HG03039 (cell line): ENCODE data around the gene TRIM17.

Experiments used
- ATAC-seq: cut with Tn5 transposase; IDR thresholded peaks from one replicate; pipeline ENCODE4 v1.9.1; 2021; ENCODE audit warnings: mild to moderate bottlenecking, moderate library complexity; ENCODE audit not compliant: unreplicated experiment

TRIM17 gene

DNA sequence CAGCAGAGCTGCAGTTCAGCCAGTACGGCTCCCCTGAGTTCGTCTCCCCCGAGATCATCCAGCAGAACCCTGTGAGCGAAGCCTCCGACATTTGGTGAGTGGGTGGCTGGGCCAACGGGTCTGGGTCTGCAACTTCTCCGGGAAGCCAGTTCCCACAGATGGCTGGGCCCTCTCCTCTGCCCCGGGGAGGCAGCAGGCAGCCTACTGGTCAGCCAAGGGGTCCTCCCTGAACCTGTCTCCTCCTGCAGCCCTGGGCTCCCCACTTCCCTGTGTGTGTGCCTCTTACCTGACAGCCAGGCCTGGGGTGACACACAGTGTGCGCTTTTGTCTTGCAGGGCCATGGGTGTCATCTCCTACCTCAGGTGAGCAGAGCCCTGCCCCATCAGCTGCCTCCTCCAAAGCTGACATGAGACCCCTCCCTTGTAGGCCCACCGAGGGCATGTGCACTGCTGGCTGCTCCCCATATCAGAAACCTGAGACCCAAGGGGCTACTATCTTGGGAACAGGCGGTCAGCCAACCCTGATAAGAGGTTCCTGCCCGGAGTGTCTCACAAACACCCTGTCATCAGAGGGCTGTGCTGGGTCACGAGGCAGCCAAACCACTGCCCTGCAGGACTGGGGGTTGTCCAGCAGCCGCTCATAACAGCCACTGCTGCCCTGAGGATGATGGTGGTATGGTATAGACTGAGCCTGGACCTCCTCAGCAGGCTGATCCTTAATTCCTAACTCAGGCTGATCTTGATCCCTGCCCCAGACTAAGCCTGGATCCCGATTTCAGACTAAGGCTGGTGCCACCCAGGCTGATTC, 47.7 kb downstream of the TRIM17 start:
- ATAC-seq: no peak

DNA sequence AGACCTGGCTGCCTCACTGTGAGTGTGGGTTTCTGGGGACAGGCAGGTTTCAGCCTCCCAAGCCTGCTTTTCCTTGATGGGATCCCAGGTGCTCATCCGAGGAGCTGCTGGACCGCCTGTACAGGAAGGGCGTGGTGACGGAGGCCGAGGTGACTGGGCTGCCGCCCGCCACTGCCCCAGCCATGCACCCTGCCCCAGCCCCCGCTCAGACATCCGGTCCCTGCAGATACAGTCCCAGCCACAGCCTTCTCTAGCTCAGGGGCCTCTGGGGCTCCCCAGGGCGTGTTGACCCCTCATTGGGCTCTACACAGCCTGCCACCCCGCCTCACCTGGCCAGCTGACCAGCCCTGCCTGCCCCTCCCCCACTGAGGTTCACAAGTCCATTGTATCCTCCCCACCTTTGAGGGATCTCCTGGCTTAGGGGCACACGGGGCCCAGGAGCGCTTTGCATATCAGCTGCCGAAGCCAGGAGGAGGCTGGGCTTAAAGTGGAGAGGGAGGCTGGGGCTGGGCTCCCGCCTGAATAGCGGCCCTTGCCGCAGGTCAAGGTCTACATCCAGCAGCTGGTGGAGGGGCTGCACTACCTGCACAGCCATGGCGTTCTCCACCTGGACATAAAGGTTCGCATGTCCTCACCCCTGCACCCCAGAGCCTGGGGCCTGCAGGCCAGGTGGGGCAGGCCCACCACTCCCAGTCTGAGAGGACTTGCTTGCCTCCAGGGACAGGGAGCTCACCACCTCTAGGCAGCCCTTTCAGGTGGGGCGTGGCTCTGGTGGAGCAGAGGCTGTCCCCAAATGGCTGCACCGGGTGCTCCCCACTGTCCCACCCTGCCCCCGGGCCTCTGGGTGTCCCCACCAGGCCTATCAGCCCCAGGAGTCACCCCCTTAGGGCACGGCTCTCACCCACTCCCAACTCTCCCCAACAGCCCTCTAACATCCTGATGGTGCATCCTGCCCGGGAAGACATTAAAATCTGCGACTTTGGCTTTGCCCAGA, 48.6 kb downstream of the TRIM17 start:
- ATAC-seq: no peak

DNA sequence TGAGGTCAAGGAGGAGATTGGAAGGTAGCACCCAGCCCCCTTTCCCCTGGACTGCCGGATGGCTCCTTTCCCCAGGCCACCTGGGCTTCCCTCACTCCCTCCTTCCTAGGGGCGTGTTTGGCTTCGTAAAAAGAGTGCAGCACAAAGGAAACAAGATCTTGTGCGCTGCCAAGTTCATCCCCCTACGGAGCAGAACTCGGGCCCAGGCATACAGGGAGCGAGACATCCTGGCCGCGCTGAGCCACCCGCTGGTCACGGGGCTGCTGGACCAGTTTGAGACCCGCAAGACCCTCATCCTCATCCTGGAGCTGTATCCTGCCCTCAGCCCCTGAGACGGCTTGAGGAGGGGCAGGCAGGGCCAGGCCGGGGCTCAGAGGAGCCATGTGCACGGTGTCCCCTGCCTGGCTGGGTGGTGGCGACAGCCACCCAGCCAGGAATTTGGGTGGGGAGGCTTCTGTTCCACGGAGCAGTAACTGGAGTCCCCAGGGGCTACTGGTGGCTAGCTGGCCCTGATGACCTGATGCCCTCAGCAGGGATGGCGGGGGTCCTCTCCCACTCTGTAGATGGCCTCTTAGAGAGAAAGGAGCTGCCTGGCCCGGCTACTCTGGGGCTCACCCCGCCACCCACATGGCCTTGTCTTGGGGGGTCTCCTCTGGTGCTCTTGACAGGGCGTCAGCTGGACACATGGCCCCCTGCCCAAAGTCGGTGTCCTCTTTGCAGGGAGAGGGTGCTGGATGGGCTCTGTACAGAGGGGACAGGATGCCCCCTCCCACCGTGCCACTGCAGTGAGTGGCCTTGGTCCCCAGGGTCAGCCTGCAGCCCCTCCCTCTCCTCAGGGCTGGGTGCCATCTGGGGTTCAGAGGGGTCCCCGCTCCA, 49.6 kb downstream of the TRIM17 start:
- ATAC-seq: no peak

DNA sequence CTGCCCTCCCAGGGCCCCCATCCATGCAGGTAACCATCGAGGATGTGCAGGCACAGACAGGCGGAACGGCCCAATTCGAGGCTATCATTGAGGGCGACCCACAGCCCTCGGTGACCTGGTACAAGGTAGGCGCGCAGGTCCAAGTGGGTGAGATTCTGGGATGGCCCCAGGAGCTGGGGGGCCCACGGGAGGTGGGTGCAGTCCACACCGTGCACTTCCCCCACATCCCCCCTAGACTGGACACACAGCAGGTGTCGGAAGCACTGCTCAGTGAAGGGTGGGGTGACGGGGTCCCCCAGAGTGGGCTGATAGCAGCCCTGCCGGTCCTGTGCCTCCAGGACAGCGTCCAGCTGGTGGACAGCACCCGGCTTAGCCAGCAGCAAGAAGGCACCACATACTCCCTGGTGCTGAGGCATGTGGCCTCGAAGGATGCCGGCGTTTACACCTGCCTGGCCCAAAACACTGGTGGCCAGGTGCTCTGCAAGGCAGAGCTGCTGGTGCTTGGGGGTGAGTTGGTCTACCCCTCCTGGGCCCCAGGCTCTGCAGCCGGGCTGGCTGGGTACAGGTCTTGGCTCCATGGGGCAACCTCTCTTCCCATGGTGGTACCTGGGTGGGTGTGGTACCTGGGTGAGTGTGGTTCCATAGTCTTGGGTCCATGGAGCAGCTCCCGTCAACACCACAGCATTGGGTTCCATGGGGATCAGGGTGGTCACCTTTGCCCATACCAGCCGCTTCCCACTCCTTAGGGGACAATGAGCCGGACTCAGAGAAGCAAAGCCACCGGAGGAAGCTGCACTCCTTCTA, 50.4 kb downstream of the TRIM17 start:
- ATAC-seq: no peak

DNA sequence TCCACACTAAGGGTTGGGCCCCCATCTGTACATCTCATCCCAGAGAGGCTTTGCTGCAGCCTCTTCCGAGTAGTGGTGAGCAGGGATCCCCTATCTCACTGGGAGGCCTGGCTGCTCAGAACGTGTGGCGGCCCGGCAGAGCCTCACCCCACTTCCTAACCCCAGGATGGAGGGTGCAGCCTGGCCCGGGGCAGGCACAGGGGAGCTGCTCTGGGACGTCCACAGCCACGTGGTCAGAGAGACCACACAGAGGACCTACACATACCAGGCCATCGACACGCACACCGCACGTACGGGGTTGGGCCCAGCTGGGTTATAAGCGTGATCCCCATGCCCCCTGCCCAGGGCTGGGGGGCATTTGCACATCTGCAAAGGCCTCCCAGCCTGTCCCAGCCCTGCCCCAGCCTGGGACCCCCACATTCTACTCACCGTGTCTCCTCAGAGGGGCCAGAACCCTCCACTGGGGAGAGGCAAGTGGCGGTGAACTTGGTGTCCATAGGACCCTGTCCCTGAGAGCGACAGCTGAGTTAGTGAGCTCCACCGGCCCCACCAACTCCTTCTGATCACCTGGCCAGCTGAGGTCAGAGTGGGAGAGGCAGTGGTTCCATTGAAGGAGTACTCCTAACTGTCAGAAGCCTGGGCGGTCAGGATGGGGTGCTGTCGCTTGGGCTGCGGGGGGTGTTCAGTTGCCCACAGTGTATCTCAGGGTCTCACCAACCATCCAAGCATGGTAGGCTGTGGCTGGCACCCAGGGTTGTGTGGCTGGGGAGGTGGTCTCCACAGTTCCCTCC, 51.2 kb downstream of the TRIM17 start:
- no peak for ATAC-seq

DNA sequence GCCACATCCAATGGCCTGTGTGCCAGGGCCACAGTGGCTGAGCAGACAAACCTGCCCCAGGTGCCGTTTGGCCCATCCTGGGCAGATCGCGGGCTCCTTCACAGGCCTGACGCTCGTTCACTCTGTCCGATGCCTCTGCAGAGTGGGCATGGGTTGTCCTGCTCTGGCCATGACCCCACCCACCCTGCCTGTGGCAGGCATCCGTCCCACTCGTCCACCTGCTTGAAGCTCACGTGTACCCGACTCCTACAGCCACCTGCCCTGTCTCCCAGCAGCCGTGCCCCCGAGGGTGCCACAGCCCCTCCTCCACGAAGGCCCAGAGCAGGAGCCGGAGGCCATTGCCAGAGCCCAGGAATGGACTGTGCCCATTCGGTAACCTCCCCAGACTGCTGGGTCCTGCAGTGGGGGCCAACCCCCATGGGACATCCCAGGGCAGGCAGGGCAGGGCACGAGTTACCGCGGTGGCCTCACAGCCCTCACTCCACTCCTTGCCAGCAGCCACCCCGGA, 51.9 kb downstream of the TRIM17 start:
- no peak for ATAC-seq

DNA sequence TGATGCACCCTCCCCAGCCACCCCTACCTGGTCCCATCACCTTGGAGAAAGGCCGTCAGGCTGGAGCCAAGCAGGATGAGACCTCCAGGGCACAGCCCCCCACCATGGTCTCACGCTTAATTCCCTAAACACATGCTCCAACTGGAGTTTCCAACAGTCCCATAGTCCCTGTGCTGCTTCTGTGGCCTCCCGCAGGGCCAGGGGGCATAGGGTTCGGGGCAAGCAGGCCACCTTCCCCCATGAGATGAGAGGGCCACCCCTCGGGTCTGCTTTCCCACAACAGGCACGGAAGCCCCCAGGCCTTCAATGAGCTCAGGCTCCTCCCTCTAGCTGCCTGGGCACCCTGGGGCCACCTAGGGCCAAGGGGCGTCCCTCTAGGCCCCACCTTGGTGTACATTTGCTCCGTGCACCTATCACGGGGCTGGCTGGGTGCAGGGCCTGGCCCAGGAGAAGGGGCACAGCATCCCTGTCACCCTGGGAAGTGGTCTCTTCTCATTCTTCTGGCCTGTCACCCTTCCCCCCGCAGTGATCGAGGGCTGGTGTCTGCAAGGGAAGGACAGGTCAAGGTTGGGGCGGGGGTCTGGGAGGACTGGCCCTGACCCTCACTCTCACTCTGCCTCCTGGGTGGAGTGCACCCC, 52.5 kb downstream of the TRIM17 start:
- no peak for ATAC-seq

DNA sequence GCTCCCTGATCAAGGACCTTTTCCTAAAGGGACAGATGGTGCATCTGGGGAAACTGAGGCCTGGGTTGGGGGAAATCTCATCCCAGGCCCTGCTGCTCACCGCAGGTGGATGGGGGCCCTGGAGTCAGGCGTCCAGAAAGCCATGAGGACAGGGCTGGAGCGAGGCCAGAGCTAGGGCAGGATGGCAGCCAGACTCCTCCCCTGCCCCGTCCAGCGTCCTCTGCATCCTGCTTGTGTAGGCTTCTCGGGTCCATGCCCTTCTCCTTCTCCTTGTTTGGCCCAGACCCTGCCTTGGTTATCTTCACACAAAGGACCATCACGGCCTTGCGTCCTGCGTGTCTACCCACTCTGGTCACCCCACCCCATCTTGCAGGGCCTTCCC, 53.0 kb downstream of the TRIM17 start:
- no peak for ATAC-seq

DNA sequence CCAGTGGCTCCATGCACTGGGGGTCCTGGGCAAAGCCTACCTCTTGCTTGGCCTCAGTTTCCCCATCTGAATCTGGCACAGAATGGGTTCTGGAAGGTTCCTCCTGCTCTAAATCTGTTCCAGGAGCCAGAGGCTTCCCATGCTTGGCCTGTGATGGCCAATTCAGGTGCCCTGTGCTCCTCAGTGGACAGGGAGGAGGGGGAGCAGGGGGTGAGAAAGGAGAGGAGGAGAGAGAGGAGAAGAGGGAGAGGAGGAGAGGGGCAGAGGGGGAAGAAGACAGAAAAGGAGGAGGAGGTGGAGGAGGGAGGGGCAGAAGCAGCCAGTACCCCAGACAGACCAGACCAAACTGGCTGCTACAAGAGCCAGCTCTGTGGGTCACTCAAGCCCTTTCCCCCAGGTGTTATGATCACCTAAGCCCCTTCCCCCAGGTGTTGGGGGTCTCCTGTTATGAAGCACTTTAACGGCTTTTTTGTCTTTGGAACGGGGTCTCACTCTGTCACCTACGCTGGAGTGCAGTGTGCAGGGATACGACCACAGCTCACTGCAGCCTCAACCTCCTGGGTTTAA, 53.7 kb downstream of the TRIM17 start:
- ATAC-seq: no peak

DNA sequence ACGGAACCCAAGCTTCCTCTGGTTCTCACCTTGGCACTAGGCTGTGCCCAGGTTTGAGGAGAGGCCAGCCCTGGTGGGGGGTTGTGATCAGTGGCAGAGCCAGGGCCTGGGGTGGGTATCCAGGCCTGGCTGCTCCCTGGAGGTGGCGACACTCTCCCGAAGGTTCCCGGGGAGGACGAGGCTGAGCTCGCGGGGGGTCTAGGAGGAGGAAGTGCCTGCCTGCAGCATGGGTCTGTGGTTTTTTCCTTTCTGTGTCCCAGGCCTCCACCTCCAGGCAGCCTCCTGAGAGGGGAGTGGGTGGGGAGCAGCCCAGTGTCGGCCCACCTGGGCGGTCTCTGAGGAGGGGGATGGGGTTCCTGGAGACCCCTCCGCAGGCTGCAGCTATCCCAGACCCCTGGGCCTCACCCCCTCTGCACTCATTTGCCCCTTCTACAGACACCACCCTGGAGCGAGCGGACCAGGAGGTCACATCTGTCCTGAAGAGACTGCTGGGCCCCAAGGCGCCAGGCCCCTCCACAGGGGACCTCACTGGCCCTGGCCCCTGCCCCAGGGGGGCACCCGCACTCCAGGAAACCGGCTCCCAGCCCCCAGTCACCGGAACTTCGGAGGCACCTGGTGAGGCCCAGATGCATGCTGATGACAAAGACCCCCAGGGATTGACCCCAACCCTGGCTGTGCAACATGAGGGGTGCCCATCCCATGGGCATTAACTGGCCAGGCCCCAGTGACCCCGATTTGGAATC, 54.3 kb downstream of the TRIM17 start:
- ATAC-seq: no peak

DNA sequence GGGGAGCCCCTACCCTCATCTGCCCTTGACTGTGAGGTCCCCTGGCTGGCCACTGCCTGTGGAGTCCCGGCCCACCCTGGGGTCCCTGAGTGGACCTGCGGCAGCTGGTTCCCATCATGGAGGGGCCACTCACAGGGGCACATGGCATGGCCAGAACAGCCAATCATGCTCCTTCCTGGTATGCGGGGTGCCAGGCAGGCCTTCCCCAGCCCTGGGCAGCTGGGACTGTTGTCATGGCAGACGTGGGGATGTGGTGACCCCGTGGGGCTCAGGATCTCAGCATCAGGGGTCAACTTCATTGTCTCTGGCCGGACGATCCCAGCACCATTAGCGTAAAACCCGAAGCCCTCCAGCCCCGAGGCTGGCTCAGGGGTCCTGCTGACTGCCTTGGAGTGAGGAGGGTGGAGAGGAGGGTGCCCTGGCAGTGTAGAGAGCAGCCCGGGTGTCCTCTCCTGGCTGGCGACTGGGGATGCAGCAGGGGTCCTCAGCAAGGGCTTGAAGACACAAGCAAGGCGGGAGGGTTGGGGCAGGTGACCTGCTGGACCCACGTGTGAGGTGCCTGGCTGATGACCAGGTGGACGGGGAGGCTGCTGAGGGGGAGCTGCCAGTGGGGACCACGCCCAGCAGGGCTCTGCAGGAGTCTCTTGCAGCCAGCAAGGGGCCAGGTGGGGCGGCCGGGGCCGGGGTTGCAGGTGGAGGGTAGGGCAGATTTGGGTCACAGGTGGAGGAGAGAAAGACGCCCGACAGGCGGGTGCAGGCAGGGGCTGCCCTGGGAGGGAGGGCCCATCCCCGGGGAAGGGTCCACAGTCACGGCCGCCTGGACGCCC, 55.1 kb downstream of the TRIM17 start:
- ATAC-seq: no peak

DNA sequence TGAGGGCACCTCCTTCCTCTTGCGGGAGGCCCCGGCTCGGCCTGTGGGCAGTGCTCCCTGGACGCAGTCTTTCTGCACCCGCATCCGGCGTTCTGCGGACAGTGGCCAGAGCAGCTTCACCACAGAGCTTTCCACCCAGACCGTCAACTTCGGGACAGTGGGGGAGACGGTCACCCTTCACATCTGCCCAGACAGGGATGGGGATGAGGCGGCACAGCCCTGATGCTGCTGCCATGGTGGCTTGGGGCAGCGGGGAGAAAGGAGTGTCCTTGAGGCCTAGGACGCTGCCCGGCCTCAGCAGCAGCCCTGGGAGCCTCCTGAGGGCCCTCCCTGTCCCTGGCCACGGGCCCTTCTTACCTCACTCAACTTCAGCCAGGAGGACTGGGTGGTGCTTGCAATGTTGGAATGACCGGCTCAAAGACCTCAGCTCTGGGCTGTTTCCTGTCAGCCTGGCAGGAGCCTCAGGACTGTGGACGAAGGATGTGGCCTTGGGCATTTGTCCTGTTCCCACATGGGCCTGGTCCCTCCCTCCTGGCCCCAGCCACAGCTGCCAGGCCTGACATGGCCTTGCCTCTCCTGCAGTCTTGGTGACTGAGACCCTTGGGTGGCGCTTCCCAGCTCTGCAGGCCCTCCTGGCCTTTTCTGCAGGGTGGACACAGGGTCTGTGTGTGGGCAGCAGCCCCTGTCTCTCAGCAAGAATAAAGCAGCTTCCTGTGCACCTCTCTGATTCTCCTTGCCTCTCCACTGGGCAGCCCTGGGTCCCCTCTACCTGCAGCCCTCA, 55.9 kb downstream of the TRIM17 start:
- no peak for ATAC-seq

DNA sequence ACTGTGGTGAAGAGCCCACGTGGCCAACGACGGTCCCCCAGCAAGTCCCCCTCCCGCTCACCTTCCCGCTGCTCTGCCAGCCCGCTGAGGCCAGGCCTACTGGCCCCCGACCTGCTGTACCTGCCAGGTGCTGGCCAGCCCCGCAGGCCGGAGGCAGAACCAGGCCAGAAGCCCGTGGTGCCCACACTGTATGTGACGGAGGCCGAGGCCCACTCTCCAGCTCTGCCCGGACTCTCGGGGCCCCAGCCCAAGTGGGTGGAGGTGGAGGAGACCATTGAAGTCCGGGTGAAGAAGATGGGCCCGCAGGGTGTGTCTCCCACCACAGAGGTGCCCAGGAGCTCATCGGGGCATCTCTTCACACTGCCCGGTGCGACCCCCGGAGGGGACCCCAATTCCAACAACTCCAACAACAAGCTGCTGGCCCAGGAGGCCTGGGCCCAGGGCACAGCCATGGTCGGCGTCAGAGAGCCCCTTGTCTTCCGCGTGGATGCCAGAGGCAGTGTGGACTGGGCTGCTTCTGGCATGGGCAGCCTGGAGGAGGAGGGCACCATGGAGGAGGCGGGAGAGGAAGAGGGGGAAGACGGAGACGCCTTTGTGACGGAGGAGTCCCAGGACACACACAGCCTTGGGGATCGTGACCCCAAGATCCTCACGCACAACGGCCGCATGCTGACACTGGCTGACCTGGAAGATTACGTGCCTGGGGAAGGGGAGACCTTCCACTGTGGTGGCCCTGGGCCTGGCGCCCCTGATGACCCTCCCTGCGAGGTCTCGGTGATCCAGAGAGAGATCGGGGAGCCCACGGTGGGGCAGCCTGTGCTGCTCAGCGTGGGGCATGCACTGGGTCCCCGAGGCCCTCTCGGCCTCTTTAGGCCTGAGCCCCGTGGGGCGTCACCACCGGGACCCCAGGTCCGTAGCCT, 56.8 kb downstream of the TRIM17 start:
- ATAC-seq: no peak

DNA sequence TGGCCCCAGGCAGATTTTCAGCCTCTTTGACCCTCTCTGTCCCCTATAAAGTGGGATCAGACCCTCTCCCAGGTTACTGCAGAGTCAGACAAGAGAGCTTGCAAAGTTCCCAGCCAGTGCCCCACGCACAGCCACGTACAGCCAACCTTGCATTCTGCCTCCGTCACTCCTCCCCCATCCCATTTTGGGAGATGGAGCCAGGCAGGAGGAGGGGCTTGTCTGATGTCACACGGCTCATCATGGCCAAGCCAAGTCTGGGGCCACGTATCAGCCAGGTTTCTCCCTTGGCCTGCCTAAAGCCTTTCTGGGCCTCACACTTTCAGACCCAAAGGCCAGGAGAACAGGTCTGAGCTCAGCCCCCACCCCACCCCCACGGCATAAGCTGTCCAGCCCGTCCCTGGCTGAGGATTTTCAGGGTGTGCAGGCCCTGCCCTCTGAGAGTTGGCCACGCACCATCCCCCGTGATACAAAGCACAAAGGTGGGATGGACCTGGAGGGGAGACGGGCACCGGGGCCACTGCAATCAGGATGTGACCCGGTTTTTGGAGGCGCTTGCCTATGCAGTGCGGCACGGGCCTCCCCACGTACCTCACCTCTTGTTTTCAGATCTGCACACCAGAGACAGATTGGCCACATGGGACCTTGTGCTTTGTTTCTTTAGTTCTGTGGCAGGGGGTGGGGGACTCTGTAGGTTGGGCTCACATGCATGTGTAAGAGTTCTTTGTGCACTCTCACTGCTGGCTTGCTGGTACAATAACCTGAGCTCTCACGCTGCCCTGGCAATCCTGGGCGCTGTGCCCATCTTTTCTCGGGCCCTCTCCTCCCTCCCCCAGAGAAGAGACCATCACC, 57.7 kb downstream of the TRIM17 start:
- ATAC-seq: no peak
